HepG2 (cell line): ENCODE results near the gene NAE1. TPM values are rescaled to one million over a fixed set of nuclear protein-coding genes. Genes with fewer than 3 reads are reported as not detected.

Source experiments
- ARID4A ChIP-seq: sonication (generic); formaldehyde crosslinking; IDR thresholded peaks from 2 replicates; pipeline ENCODE4 v1.5.0; 2020; ENCODE audit warnings: mild to moderate bottlenecking, missing genetic modification reagents, borderline replicate concordance
- ATF4 ChIP-seq, 2 experiments: fragments of 450-650 bp in 1 of 2; sonication (generic) in 1 of 2; formaldehyde crosslinking; IDR thresholded peaks; 2 replicates each; pipeline versions ENCODE4 v1.5.0 to v1.8.0; 2020 to 2022; ENCODE audit warnings: mild to moderate bottlenecking in 1 of 2, missing genetic modification reagents in 1 of 2
- ATF5 ChIP-seq: sonication (generic); formaldehyde crosslinking; IDR thresholded peaks from 2 replicates; pipeline ENCODE4 v1.4.0; 2020; ENCODE audit warnings: mild to moderate bottlenecking, low read depth, missing genetic modification reagents
- POGK ChIP-seq: sonication (generic); formaldehyde crosslinking; conservative IDR thresholded peaks from 2 replicates; pipeline ENCODE4 v1.8.0; 2022; ENCODE audit warnings: mild to moderate bottlenecking, moderate library complexity, missing genetic modification reagents
- RARA ChIP-seq: IDR thresholded peaks from 2 replicates; pipeline ENCODE4 v1.6.1; 2016; ENCODE audit warnings: missing genetic modification reagents, missing compliant biosample characterization
- SALL1 ChIP-seq: sonication (generic); formaldehyde crosslinking; IDR thresholded peaks from 2 replicates; pipeline ENCODE4 v1.8.0; 2022; ENCODE audit warnings: mild to moderate bottlenecking, missing genetic modification reagents
- ZBTB1 ChIP-seq: sonication (generic); formaldehyde crosslinking; IDR thresholded peaks from 2 replicates; pipeline ENCODE4 v1.4.0; 2020; ENCODE audit warnings: missing genetic modification reagents, borderline replicate concordance
- ZC3H4 ChIP-seq: sonication (generic); formaldehyde crosslinking; IDR thresholded peaks from 2 replicates; pipeline ENCODE4 v1.4.0; 2020; ENCODE audit warnings: missing genetic modification reagents, borderline replicate concordance
- ZNF225 ChIP-seq: sonication (generic); formaldehyde crosslinking; IDR thresholded peaks from 2 replicates; pipeline ENCODE4 v1.4.0; 2020; ENCODE audit warnings: mild to moderate bottlenecking, missing genetic modification reagents
- ZNF251 ChIP-seq: sonication (generic); formaldehyde crosslinking; IDR thresholded peaks from 2 replicates; pipeline ENCODE4 v1.9.0; 2021; ENCODE audit warnings: mild to moderate bottlenecking, missing genetic modification reagents
- ZNF276 ChIP-seq: sonication (generic); formaldehyde crosslinking; IDR thresholded peaks from 2 replicates; pipeline ENCODE4 v1.4.0; 2020; ENCODE audit warnings: mild to moderate bottlenecking, low read depth, missing genetic modification reagents
- ZNF451 ChIP-seq: sonication (generic); formaldehyde crosslinking; IDR thresholded peaks from 2 replicates; pipeline ENCODE4 v1.5.0; 2020; ENCODE audit warnings: mild to moderate bottlenecking, missing genetic modification reagents
- ZNF557 ChIP-seq: sonication (generic); formaldehyde crosslinking; IDR thresholded peaks from 2 replicates; pipeline ENCODE4 v1.4.0; 2020; ENCODE audit warnings: missing genetic modification reagents
- ZNF792 ChIP-seq: IDR thresholded peaks from 2 replicates; pipeline ENCODE4 v1.6.1; 2016
- polyA plus RNA-seq, 8 experiments: library from polyadenylated mRNA; depleted of rRNA in 3 of 8; stranded (reverse) in 7 of 8; unstranded in 1 of 8; fragments of >200 nt; fragmentation: Illumina TruSeq in 4 of 8; extraction: Trizol in 4 of 8; gene quantifications; 2 replicates each; pipeline versions ENCODE4 v1.2.1 to v1.2.3, GENCODE V29; 2011 to 2016; ENCODE audit warnings: low read depth in 4 of 8, missing spikeins in 1 of 8, mixed read lengths in 1 of 8; ENCODE audit not compliant: insufficient read depth in 1 of 8
- total RNA-seq, 5 experiments: library from RNA; depleted of rRNA; stranded (reverse); fragments of >200 nt; fragmentation: Illumina TruSeq; extraction: Trizol; gene quantifications; 2 replicates each; pipeline ENCODE4 v1.2.3, GENCODE V29; 2016; ENCODE audit warnings: low read depth in 1 of 5

The NAE1 gene
- total and polyA plus RNA-seq, 2 of the 13 experiments (the other 11 are each of a cell fraction or from before 2014, with no cell fraction given), result 95.7 to 206 TPM

GRCh38 chr16:66872943-66873684 is 42.3 kb upstream of the NAE1 start (continued):
- TF ChIP-seq ARID4A (CRISPR knock-in tag) (peak; percentile 81; the same call in 1 of the 2 replicates), ZNF557 (no peak), ZNF225 (CRISPR knock-in tag) (0 out of 2 replicates have a peak, but pooled peaks have one; percentile 32), ZBTB1 (CRISPR knock-in tag) (no peak), ZNF251 (0 out of 2 replicates have a peak, but pooled peaks have one; percentile 14), RARA (CRISPR knock-in tag) (peak; percentile 47; the same call in 1 of the 2 replicates), SALL1 (CRISPR knock-in tag) (peak; percentile 77), ZNF276 (CRISPR knock-in tag) (peak; percentile 50; the same call in 1 of the 2 replicates), ZC3H4 (CRISPR knock-in tag) (no peak), ATF5 (CRISPR knock-in tag) (no peak), POGK (CRISPR knock-in tag) (peak; percentile 66; the same call in 1 of the 2 replicates), ATF4 (CRISPR knock-in tag; IDR thresholded peaks at IDR 0.05) (peak in 1 of 2 experiments; percentile 47; a peak in 1 of 4 replicates), ZNF792 (CRISPR knock-in tag) (peak; percentile 82; the same call in 1 of the 2 replicates), ZNF451 (CRISPR knock-in tag) (no peak)
